HG03469 (cell line): Measurements from ENCODE around the gene NSUN5.
"Not testable (repeated sequence)": the region's sequence is repeated elsewhere in the genome, so short reads cannot be mapped to it uniquely, and the experiment has no call there.

Experiments used
- ATAC-seq: cut with Tn5 transposase; IDR thresholded peaks from one replicate; pipeline ENCODE4 v1.9.1; 2021; ENCODE audit warnings: mild to moderate bottlenecking, moderate library complexity, moderate number of reproducible peaks; ENCODE audit not compliant: unreplicated experiment

NSUN5 gene

DNA sequence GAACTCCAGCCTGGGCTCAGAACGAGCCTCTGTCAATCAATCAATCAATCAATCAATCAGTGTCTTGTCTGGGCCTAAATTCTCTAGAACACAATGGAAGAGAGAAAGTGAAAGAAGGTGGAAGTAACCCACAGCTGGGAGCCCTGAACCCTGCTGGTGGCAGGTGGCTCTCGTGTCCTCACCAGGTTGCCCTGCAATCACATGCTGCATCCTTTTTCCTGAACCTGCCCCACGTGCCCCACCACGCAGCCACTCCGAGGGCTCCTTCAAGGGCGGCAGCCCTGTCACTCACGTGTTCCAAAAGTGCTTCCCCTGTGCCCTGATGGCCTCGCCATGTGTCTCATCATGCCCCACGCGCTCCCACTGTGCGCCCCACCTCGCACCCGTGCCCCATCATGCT, 18.8 kb upstream of the NSUN5 start:
- ATAC-seq, result not testable (repeated sequence)

DNA sequence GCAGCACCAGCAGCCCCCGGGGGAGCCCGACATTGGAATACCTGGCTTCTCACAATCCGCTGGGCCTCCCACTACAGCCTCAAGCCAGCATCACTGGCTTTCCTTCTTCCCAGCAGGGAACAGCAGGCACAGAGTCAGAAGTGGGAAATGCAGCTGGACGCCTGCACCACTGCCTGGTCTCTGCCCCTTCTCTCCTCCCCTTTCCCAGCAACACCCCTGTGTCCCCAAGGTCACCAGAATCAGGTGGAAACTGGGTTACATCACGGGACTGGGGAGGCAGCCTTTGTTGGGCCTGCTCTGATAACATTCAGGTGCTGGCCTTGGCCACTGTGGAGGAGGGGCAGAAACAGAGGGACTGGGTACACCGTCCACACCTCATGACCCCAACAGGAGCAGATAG, 16.8 kb upstream of the NSUN5 start:
- not testable (repeated sequence) for ATAC-seq

DNA sequence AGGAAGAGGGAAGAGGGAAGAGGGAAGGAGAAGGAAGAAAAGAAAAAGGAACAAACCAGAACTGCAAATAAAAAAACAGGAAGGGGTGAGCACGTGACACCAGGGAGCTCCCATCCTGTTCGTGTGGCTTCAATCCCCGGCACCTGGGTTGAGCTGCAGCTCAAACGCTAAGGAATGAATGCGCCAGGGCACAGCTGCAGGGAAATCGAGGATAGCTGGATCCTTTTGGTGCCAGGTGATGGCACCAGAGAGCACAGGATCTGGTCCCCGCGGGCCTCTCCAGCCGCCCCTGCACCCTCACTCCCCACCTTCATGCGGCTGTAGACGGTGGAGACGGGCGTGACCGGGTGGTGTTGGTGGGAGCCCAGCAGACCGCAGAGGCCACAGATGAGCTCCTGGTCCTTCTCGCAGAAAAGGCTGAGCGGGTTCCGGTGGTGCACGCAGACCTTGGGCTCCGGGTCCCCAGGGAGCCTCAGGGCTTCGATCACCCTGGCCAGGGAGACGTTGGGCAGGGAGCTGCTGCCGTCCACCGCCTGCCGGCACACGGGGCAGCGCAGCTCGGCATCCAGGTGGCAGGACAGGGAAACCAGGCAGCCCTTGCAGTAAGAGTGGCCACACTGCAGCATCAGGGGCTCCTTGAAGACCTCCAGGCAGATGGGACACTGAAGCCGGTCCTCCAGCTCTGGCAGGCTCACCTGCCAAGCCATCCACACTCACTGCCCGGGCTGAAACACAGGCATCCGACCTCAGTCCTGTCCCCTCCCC, 15.6 kb upstream of the NSUN5 start:
- ATAC-seq, result not testable (repeated sequence)

DNA sequence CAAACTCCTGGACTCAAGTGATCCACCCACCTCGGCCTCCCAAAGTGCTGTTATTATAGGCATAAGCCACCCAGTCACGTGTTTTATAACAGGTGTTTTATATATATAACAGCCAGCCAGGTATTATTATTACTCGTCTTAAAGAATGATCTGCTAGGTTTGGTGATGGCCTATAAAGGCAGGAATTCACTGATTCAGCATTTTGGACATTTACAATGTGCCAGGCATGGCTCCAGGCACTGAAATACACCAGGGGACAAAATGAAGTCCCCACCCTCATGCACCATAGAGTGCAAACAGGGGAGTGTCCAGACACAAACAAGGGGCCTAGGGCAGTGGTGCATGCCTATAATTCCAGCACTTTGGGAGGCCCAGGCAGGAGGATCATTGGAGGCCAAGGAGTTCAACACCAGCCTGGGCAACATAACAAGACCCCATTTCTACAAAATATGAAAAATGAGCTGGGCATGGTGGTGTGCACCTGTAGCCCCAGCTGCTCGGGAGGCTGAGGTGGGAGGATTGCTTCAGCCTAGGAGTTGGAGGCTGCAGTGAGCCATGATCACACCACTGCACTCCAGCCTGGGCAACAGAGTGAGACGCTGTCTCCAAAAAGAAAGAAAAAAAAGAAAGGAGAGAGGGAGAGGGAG, 14.9 kb upstream of the NSUN5 start:
- ATAC-seq, result not testable (repeated sequence)

DNA sequence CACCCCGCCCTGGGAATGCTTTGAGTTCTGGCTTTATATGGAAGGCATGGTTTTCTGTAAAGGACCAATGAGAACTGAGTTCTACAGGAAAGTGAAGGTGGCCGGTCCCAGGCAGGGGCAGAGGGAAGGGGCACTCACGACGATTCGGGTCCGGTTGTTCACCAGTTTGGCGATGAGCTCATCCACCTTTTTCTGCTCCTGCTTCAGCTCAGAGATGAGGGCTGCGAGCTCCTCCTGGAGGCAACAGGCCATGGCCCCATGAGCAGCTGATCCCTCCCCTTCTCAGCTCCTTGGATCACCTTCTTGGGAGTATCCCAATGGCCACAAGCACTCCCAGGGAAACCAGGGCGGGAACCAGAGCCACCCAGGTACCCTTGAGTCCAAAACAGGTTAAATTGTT, 11.4 kb upstream of the NSUN5 start:
- not testable (repeated sequence) for ATAC-seq

DNA sequence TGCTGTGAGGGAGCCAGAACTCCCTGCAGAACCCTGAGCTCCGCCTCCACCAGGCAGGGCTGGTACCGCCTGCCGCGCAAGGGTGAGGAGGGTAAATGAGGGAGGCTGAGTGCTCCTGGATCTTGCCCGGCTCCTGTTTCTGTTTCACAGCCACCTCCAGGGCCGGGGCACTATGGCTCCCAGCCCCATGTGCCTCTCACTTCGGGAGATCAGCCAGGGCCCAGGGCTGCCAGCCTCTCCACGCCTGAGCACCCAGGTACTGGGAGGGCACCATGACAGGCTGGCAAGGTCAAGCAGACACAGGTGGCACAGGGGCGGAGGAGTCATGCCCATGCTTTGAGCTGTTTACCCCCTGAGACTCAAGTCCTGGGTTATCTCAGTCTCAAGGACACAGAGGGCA, 10.9 kb upstream of the NSUN5 start:
- not testable (repeated sequence) for ATAC-seq

DNA sequence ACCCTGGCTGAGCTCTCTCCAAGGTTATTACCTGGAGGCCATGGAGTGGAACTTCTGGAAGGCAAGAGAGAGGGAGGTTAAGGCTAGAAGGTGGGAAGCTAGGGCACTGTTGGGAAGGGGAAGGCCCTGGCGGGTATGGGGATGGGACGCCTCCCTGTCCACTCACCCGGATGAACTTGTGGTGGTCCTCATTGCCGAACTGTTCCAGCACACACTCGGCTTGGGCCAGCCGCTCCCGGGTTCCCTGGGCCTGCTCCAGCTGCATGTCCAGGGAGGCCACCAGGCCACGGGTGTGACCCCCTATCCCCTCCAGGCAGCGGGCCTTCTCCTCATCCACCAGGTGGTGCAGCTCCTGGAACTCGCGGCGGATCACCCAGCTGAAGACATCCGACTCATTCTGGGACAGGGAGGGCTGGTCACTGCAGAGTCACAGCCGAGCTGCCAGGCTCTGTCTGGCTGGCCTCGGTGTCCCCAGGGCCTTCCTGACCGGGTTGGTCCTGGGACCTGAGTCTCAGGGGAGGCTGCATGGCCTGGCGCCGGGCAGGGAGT, 10.1 kb upstream of the NSUN5 start:
- ATAC-seq, result not testable (repeated sequence)

DNA sequence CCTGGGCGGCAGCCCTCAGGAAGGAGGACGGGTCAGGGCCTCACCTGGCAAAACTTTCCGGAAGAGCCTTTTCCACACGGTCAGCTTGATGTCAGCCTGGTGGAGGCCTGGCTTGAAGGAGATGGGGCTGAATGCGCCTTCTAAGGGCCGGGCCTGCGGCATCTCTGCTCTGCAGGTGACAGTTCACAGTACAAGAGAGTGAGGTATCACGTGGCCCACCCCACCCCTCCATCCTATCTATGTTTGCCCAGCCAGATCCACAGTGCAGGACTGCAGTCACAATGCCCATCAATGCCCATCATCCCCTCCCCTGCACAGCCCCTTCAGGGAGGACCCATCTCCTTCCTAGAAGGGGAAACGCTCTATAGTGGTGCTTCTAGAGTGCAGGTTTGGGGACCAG, 7.9 kb upstream of the NSUN5 start:
- ATAC-seq, result no peak

DNA sequence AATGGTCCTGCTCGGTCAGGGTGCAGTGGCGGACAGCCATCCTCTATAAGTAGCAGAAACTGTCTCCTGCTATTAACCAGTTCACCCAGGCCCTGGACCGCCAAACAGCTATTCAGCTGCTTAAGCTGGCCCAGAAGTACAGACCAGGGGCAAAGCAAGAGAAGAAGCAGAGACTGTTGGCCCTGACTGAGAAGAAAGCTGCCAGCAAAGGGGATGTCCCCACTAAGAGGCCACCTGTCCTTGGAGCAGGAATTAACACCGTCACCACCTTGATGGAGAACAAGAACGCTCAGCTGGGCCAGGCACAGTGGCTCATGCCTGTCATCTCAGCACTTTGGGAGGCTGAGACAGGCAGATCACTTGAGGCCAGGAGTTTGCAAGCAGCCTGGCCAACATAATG, 5.6 kb upstream of the NSUN5 start:
- ATAC-seq, result no peak

DNA sequence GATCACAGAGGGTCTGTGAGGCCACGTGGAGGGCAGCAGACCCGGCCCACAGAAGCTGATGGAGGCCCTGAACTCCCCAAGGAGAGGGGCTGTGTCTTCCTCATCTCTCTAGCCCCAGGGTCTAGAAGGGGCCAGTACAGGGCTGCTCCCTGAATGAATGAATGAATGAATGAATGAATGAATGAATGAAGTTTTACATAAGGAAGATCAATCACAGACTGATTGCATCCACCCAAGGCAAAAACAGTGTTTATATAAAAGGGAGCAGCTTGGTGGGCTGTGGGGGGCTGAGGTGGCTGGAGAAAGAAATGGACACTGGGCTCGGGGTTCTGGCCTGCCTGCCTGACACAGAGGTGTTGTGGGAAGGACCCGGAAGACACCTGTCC, 4.9 kb upstream of the NSUN5 start:
- ATAC-seq, result no peak

DNA sequence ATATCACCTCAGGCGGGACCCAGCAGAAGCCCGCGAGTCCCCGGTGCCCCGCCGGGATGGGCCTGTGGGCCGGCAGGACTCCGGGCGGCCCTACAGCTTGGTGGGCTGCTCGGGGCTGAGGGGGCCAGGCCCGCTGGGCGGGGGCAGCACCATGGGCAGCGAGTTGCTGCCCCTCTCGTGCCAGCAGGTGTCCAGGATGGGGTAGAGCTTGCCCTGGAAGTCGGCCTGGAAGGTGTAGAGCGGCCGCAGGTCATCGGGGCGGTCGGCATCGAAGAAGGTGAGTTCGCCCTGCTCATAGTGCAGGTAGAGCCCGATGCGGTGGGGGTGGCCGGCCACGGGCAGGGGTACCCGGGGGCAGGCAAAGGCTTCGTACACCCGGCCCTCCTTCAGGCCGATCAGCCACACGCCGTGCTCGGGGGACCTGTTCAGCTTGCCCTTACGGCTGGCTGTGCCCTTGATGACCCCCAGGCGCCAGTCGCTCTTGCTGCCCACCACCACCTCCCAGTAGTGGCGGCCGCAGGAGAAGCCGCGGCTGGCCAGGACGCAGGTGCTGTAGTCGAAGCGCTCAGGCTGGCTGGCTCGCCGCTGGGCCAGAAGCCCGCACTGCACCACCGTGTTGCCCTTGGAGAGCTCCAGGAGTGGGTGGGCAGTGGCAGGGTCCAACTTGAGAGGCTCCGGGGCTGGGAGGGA, 4.3 kb upstream of the NSUN5 start:
- ATAC-seq, result no peak

DNA sequence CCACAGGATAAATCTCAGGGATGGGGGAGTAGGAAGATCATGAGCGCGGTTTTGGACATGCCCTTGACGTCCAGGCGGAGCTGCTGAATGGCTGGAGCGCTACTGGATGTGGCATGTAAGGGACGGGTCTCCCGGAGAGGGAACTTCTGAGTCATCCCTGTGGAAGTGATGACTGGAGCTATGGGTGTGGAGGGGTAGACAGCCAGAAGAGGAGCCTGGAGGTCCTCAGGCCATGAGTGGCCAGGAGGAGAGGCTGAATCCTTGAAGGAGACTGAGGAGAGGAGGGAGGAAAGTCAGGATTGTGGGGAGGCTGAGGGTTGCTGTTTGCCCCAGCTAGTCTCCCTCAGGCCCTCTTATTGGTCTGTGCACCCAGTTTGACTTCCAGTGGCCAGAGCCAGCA, 2.8 kb upstream of the NSUN5 start:
- not testable (repeated sequence) for ATAC-seq

DNA sequence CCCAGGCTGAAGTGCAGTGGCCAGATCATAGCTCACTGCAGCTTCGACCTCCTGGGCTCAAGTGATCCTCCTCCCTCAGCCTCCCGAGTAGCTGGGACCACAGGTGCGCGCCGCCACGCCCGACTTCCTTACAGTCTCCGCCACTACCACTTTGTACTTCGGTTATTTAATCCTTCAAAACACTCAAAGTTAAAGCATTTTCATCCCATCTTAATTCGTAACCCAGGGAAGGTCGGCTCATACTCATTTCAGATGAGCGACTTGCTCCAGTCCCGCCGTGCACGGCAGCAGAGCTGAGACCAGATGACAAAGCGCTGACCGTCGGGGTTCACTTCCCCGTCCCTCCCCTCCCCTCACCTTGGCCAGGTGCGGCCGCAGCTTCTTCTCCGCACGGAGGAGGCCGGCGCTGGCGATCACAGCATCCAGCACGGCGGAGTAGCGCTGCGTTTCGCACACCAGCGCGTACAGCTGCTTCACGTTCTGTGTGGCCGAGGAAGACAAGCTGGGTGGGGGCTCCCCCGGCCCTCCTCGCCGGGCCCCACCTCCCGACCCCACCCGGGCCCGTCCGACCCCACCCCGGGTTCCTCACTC, 457 bp downstream of the NSUN5 start:
- ATAC-seq, result peak; percentile 22

DNA sequence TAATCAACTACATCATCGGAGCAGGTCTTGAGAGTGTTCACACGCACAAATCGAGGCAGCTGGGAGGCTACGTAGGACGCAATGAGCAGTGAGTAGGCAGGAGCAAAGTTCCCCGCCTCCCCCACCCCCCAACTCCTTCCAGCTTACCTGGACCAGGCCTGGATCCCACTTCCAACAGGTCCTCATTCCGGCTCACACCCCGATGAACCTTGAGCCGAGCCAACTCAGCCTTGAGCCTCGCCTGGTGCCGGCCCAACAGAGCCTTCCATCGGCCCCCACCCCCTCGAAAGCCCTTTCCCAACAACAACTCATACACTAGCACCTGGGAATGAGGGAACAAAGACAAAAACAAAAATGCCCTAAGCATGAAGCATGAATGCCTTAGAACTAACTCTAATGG, 1.2 kb downstream of the NSUN5 start:
- ATAC-seq, result no peak

DNA sequence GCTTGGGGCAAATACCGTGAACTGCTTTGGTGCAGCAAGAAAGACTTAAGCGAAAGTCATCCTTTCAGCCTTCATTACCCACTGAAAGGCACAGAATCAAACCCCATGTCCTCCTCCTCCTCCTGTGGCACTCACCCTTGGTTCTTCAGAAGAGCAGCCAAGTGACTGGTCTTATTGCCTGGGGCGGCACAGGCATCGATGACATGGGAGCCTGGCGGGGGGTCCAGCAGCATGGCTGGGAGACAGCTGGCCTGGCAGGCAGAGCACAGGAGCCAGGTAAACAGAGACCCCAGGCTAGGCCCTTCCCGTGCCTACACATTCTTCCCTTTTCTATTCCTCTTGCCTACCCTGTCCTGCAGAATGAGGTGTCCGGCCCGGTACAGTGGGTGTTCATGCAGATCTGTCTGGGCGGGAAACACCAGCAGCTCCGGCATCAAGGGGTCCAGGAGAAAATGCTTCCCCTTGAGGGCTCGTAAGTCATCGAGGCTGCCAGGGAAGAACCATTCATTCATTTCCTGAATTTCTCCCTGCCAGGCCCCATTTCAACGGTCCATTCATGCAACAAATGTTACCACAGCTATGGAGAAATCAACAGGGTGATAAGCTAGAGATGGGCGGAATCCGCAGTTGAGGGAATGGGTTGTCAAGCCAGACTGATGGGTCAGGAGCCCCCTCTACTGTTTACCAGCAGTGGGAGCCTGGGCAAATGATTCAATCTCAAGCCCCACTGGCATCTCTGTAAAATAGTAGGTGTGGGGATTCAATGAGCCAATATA, 3.8 kb downstream of the NSUN5 start:
- ATAC-seq, result not testable (repeated sequence)

DNA sequence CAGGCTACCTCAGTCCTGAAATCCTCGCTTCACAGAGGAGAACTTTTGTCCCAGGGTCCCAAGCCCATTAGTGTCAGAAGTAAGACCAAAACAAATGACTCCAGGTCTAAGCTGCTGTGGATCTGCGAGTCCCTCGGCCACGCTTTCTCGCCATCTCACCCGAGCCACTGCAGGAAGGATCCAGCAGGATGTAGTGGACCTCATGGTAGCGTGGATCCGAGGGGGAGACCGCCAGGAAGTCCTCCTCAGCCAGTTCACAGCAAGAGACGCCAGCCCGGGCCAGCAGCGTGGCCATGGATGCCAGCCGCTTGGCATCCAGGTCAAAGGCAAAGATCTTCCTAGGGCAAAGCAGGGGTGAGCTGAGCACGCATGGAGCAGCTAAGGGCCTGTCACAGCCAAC, 4.6 kb downstream of the NSUN5 start:
- ATAC-seq, result no peak

DNA sequence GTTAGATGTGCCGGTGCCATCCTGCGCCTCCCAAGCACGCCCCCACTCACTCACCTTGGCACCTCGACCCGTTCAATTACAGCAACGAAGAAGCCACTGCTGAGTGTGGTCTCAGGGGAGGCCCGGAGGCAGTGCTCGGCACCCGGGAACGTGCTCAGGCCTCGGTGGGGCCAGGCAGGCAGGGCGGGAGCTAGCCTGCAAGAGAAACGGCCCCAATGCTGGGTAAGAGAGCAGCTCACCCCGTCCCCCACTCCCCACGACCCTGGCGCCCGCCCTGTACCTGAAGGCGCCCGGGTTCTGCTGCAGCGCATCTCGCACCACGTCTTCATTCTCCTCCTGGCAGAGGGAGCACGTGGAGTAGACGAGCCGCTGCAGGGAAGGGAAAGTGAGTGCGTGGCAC, 5.1 kb downstream of the NSUN5 start:
- no peak for ATAC-seq

DNA sequence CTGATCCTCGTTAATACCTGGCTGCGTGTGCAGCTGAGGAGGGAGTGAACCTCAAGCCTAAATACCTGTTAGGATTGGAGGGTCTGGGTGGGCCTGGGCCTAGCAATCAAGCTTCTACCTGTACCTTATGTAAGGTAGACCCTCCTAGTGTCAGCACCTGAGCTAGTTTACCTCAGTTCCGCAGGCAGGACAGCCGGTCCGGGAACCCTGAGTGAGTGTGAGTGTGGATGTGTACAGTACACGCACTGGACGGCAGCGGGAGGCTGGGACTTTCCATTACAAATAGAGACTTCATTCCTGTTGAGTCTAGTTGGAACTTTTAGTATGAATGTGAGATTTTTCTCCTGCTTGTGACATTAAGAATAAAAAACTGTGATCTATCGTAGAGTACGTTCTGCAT, 5.8 kb downstream of the NSUN5 start:
- ATAC-seq, result not testable (repeated sequence)

DNA sequence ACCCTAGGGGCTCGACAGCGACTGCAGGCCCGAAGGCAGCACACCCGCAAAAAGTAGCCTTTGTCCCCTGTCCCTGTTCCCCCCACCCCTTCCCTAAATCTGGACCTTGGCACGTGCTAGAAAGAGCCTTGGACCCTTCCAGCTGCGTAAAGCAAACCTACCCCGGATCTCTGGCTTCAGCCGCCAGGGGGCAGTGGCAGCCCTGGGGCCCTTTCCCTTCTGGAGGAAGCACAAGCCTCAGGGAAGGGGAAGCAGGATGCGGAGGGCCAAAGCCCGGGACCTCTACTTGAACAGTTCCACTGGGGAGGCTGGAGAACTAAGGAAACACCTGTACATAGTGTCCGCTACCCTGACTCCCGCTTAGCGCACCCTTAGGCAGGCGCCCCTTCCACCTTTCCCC, 7.5 kb downstream of the NSUN5 start:
- not testable (repeated sequence) for ATAC-seq

DNA sequence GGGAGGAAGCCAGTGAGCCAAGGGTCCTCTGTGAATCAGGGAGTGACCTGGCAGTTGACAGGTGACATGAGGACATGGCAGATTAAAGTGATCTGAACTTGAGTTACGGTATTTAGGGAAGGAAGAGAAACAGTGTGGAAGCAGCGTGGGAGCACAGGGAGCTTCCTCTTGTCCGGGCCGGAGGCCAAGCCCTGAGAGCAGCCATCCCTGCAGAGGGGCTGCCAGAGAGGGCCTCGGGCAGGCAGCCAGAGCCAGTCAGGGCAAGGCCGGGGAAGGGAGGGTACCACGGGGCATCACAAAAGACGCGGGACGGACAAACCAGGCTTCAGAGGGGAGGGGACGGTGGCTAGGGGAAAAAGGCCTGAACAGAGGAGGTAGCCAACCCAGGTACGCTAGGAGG, 8.8 kb downstream of the NSUN5 start:
- not testable (repeated sequence) for ATAC-seq

DNA sequence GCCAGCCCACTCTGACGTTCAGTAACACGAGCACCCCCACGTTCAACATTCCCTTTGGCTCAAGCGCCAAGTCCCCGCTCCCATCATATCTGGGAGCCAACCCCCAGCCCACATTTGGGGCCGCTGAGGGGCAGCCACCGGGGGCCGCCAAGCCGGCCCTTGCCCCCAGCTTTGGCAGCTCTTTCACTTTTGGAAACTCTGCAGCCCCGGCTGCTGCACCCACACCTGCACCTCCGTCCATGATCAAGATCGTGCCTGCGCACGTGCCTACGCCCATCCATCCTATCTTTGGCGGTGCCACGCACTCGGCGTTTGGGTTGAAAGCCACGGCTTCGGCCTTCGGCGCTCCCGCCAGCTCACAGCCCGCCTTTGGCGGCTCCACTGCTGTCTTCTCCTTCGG, 10.9 kb downstream of the NSUN5 start:
- not testable (repeated sequence) for ATAC-seq
